A549 (cell line): ENCODE results near the gene DGKH. TPM values are rescaled to one million over a fixed set of nuclear protein-coding genes. Genes with fewer than 3 reads are reported as not detected.

ENCODE experiments used
- ATAC-seq, 2 experiments: fragments of 200-7000 bp in 1 of 2; fragments of >200 bp in 1 of 2; cut with Nextera tagmentation in 1 of 2; cut with Tn5 transposase in 1 of 2; 3 replicates each; pipeline versions ENCODE4 v1.8.0 to v1.9.1; 2018 to 2020; ENCODE audit warnings: mild to moderate bottlenecking in 1 of 2, moderate library complexity in 1 of 2
- CTCF ChIA-PET: fragments of 300-600 bp; sonication (Branson Sonifier 250); formaldehyde crosslinking; extraction: SDS; loops from one replicate; lab custom pipeline; 2021; ENCODE audit warnings: antibody characterized with exemption, inconsistent platforms; lab: Yijun Ruan, JAX
- POLR2A ChIA-PET: fragments of 350-600 bp; formaldehyde crosslinking; extraction: SDS; loops from one replicate; lab custom pipeline; 2021; ENCODE audit warnings: antibody characterized with exemption, inconsistent platforms; lab: Yijun Ruan, JAX
- DNase-seq, 2 experiments: peaks; one replicate each; pipeline versions ENCODE4 v3.0.0 to v3.0.0-alpha.2; 2011 to 2016; ENCODE audit warnings: low read depth in 1 of 2, low spot score in 1 of 2
- FAIRE-seq: peaks from 2 replicates; lab custom pipeline; 2011; peaks lifted over from hg19 to GRCh38; lab: Jason Lieb, UNC
- H3K27ac ChIP-seq, 2 experiments: fragments of >200 bp; sonication (Bioruptor Twin); formaldehyde crosslinking; 3 replicates each; pipeline ENCODE4 v1.5.1; 2016 to 2017
- H3K4me1 ChIP-seq: fragments of >200 bp; sonication (Bioruptor Twin); formaldehyde crosslinking; 3 replicates; pipeline ENCODE4 v1.6.1; 2016
- H3K4me2 ChIP-seq: fragments of >200 bp; sonication (Bioruptor Twin); formaldehyde crosslinking; 3 replicates; pipeline ENCODE4 v1.6.1; 2016
- H3K4me3 ChIP-seq: fragments of >200 bp; sonication (Bioruptor Twin); formaldehyde crosslinking; 3 replicates; pipeline ENCODE4 v1.5.1; 2016
- H3K9me3 ChIP-seq: fragments of >200 bp; sonication (Bioruptor Twin); formaldehyde crosslinking; 3 replicates; pipeline ENCODE4 v1.6.1; 2016
- CBX8 ChIP-seq: fragments of 200-600 bp; sonication (generic); IDR thresholded peaks from 2 replicates; pipeline ENCODE4 v1.6.1; 2016
- CEBPB ChIP-seq, 2 experiments: fragments of >200 bp in 1 of 2; sonication (Bioruptor Twin) in 1 of 2; formaldehyde crosslinking in 1 of 2; IDR thresholded peaks; 2 replicates each; pipeline ENCODE4 v1.6.1; 2012 to 2016
- CHD2 ChIP-seq: fragments of 150-350 bp; IDR thresholded peaks from 2 replicates; pipeline ENCODE4 v1.6.1; 2014; ENCODE audit warnings: low read length; ENCODE audit not compliant: partially characterized antibody
- CHD4 ChIP-seq: fragments of 200-600 bp; sonication (generic); IDR thresholded peaks from 2 replicates; pipeline ENCODE4 v1.6.1; 2016; ENCODE audit warnings: antibody characterized with exemption, mild to moderate bottlenecking, borderline replicate concordance
- EHMT2 ChIP-seq: fragments of 200-600 bp; sonication (generic); IDR thresholded peaks from 2 replicates; pipeline ENCODE4 v1.6.1; 2016; ENCODE audit warnings: antibody characterized with exemption, low read depth, mild to moderate bottlenecking, moderate library complexity
- FOSB ChIP-seq: fragments of 250-450 bp; sonication (Bioruptor Pico); IDR thresholded peaks from 2 replicates; pipeline ENCODE4 v1.5.0; 2020; ENCODE audit warnings: mild to moderate bottlenecking, moderate library complexity
- FOSL2 ChIP-seq, 2 experiments: fragments of 450-650 bp in 1 of 2; fragments of >200 bp in 1 of 2; sonication (Bioruptor Twin) in 1 of 2; formaldehyde crosslinking; IDR thresholded peaks; 2 replicates each; pipeline versions ENCODE4 v1.5.0 to v1.6.1; 2016 to 2020; ENCODE audit warnings: mild to moderate bottlenecking in 1 of 2, moderate library complexity in 1 of 2
- FOXS1 ChIP-seq: fragments of 250-450 bp; sonication (Bioruptor Pico); IDR thresholded peaks from 2 replicates; pipeline ENCODE4 v1.5.0; 2020; ENCODE audit warnings: mild to moderate bottlenecking, moderate library complexity
- HES2 ChIP-seq: fragments of >200 bp; sonication (Bioruptor Twin); formaldehyde crosslinking; IDR thresholded peaks from 2 replicates; pipeline ENCODE4 v1.6.1; 2016
- HOXA7 ChIP-seq: fragments of 250-450 bp; sonication (Bioruptor Pico); IDR thresholded peaks from 2 replicates; pipeline ENCODE4 v1.5.0; 2020; ENCODE audit warnings: mild to moderate bottlenecking, moderate library complexity
- HOXB13 ChIP-seq: fragments of 250-450 bp; sonication (Bioruptor Pico); IDR thresholded peaks from 2 replicates; pipeline ENCODE4 v1.5.0; 2020; ENCODE audit warnings: low read depth, mild to moderate bottlenecking, moderate library complexity
- JUN ChIP-seq, 2 experiments: fragments of >200 bp; sonication (Bioruptor Twin); formaldehyde crosslinking; IDR thresholded peaks; 2 replicates in 1 of 2; 3 replicates in 1 of 2; pipeline ENCODE4 v1.6.1; 2016 to 2017
- KDM1A ChIP-seq: fragments of 200-600 bp; sonication (generic); IDR thresholded peaks from 2 replicates; pipeline ENCODE4 v1.6.1; 2016; ENCODE audit warnings: low read depth, mild to moderate bottlenecking
- MAFK ChIP-seq: fragments of 450-650 bp; IDR thresholded peaks from 2 replicates; pipeline ENCODE4 v1.6.1; 2014; ENCODE audit not compliant: partially characterized antibody
- POLR2AphosphoS2 ChIP-seq: conservative IDR thresholded peaks from 2 replicates; pipeline ENCODE4 v1.6.1; 2012; ENCODE audit warnings: low read length, improper control_type of control experiment, inconsistent platforms
- RARB ChIP-seq: fragments of 250-450 bp; sonication (Bioruptor Pico); IDR thresholded peaks from 2 replicates; pipeline ENCODE4 v1.8.0; 2021; ENCODE audit warnings: mild to moderate bottlenecking, moderate library complexity
- SMC3 ChIP-seq: fragments of >200 bp; sonication (Bioruptor Twin); formaldehyde crosslinking; IDR thresholded peaks from 3 replicates; pipeline ENCODE4 v1.6.1; 2018; ENCODE audit warnings: inconsistent platforms
- SREBF2 ChIP-seq: fragments of 450-650 bp; IDR thresholded peaks from 2 replicates; pipeline ENCODE4 v1.6.1; 2014; ENCODE audit warnings: mild to moderate bottlenecking, moderate library complexity
- TP53 ChIP-seq: fragments of 250-450 bp; sonication (Bioruptor Pico); IDR thresholded peaks from 2 replicates; pipeline ENCODE4 v1.5.0; 2021; ENCODE audit warnings: mild to moderate bottlenecking, moderate library complexity
- ZC3H11A ChIP-seq: fragments of 450-650 bp; IDR thresholded peaks from 2 replicates; pipeline ENCODE4 v1.6.1; 2014; ENCODE audit warnings: antibody characterized with exemption, mild to moderate bottlenecking
- ZFP36 ChIP-seq: fragments of 450-650 bp; IDR thresholded peaks from 2 replicates; pipeline ENCODE4 v1.6.1; 2014; ENCODE audit warnings: borderline replicate concordance; ENCODE audit not compliant: partially characterized antibody
- ZNF302 ChIP-seq: fragments of 250-450 bp; sonication (Bioruptor Pico); IDR thresholded peaks from 2 replicates; pipeline ENCODE4 v1.9.0; 2021; ENCODE audit warnings: inconsistent platforms, mild to moderate bottlenecking, moderate library complexity
- ZSCAN20 ChIP-seq: fragments of 250-450 bp; sonication (Bioruptor Pico); IDR thresholded peaks from 2 replicates; pipeline ENCODE4 v1.8.0; 2022; ENCODE audit warnings: mild to moderate bottlenecking, moderate library complexity
- WGBS: methylation state at CpG from one replicate; pipeline ENCODE4 v1.1.6; 2017; ENCODE audit errors: missing lambda C conversion rate; 5-methylcytosine and 5-hydroxymethylcytosine counted together
- polyA plus RNA-seq, 4 experiments: library from polyadenylated mRNA; depleted of rRNA in 3 of 4; stranded (reverse); fragments of >200 nt; fragmentation: RNase III in 1 of 4; extraction: RNeasy Plus Mini Kit Qiagen cat#74134 plus additional on column Dnase treatment in 1 of 4; gene quantifications; 2 replicates in 3 of 4; 3 replicates in 1 of 4; pipeline ENCODE4 v1.2.3, GENCODE V29; 2011 to 2017
- TF ChIP-seq, protein P1 (sequence below): fragments of 200-600 bp; sonication (generic); IDR thresholded peaks from 2 replicates; pipeline ENCODE4 v1.6.1; 2016; ENCODE audit warnings: antibody characterized with exemption, mild to moderate bottlenecking, moderate library complexity
- TF ChIP-seq, protein P2 (sequence below): fragments of 250-450 bp; sonication (Bioruptor Pico); IDR thresholded peaks from 2 replicates; pipeline ENCODE4 v1.5.0; 2021; ENCODE audit warnings: mild to moderate bottlenecking, moderate library complexity, borderline replicate concordance

DGKH gene
- polyA plus RNA-seq, 2 of the 4 experiments (the other 2 are of a cell fraction), result 3.8 to 6.7 TPM

GRCh38 chr13:42112864-42113263 is 64.4 kb downstream of the DGKH start (continued):
- TF ChIP-seq JUN (IDR thresholded peaks at IDR 0.05) (no peak), CBX8 (no peak)
- TF ChIP-seq, all 56 proteins: peak for 0

GRCh38 chr13:42113478-42113877 is 65.0 kb downstream of the DGKH start:
- Histone ChIP-seq H3K9me3 (no peaks in the 10 kb centered on the region), H3K4me2 (no peak overlapping the region), H3K4me1 (peaks cover 8% of the 10 kb centered on the region), H3K4me3 (no peak overlapping the region), H3K27ac (no peak overlapping the region)
- WGBS, result 87% methylated on average over 5 of the region's 5 CpGs
- ATAC-seq (no peak), FAIRE-seq (no peak), DNase-seq (no peak)
- ChIA-PET POLR2A (no interaction called here), CTCF (interaction anchor here (0.6 to 1.3 kb wide), 2 partner anchors 65 to 174 kb away, joined by 3 to 5 read pairs; partner anchors contain the start of gene DGKH)
- TF ChIP-seq TP53 (CRISPR knock-in tag) (no peak), HOXB13 (no peak), ZC3H11A (no peak), CHD2 (no peak), ZSCAN20 (CRISPR knock-in tag) (no peak), ZNF302 (CRISPR knock-in tag) (no peak), SMC3 (no peak), SREBF2 (no peak), RARB (CRISPR knock-in tag) (no peak), EHMT2 (no peak), JUN (IDR thresholded peaks at IDR 0.05) (no peak), CBX8 (no peak), HOXA7 (CRISPR knock-in tag) (no peak), FOSB (CRISPR knock-in tag) (no peak)
- TF ChIP-seq, protein P1, sequence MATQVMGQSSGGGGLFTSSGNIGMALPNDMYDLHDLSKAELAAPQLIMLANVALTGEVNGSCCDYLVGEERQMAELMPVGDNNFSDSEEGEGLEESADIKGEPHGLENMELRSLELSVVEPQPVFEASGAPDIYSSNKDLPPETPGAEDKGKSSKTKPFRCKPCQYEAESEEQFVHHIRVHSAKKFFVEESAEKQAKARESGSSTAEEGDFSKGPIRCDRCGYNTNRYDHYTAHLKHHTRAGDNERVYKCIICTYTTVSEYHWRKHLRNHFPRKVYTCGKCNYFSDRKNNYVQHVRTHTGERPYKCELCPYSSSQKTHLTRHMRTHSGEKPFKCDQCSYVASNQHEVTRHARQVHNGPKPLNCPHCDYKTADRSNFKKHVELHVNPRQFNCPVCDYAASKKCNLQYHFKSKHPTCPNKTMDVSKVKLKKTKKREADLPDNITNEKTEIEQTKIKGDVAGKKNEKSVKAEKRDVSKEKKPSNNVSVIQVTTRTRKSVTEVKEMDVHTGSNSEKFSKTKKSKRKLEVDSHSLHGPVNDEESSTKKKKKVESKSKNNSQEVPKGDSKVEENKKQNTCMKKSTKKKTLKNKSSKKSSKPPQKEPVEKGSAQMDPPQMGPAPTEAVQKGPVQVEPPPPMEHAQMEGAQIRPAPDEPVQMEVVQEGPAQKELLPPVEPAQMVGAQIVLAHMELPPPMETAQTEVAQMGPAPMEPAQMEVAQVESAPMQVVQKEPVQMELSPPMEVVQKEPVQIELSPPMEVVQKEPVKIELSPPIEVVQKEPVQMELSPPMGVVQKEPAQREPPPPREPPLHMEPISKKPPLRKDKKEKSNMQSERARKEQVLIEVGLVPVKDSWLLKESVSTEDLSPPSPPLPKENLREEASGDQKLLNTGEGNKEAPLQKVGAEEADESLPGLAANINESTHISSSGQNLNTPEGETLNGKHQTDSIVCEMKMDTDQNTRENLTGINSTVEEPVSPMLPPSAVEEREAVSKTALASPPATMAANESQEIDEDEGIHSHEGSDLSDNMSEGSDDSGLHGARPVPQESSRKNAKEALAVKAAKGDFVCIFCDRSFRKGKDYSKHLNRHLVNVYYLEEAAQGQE, result no peak

DNA sequence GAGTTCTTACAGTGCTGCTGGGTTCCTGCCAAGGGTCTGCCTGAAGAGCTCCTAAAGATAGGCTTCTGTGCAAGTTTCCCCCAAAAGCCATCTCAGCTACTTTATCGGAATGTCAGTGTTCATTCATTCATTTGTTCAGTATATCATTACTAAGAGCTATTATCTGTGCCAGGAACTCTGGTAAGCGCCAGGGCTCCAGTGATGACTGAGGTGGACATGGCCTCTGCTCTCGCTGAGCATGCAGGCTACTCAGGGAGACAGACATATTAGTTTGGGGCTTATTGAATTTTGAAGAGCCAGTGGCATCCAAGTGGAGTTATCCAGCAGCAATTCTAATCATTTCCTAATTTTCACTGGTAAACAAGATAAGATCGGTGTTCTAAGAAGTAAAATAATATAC is 65.8 kb downstream of the DGKH start:
- peaks cover 9% of the 10 kb centered on the region for H3K4me1 ChIP-seq
- CTCF ChIA-PET, result no interaction called here
- POLR2A ChIA-PET, result no interaction called here
- H3K9me3 ChIP-seq, result no peaks in the 10 kb centered on the region
- no peak for ATAC-seq
- no peak for FAIRE-seq
- no peak overlapping the region for H3K27ac ChIP-seq
- TF ChIP-seq SREBF2 (no peak), KDM1A (no peak), FOSL2 (IDR thresholded peaks at IDR 0.05) (no peak), FOSL2 (CRISPR knock-in tag; IDR thresholded peaks at IDR 0.05) (no peak), TP53 (CRISPR knock-in tag) (no peak), SMC3 (no peak), CHD4 (no peak), ZFP36 (no peak), MAFK (no peak), FOXS1 (CRISPR knock-in tag) (no peak), FOSB (CRISPR knock-in tag) (no peak), ZNF302 (CRISPR knock-in tag) (no peak), HES2 (no peak), HOXB13 (no peak), CEBPB (IDR thresholded peaks at IDR 0.05) (no peak), ZC3H11A (no peak), ZSCAN20 (CRISPR knock-in tag) (no peak), POLR2AphosphoS2 (no peak)
- TF ChIP-seq, protein P2, sequence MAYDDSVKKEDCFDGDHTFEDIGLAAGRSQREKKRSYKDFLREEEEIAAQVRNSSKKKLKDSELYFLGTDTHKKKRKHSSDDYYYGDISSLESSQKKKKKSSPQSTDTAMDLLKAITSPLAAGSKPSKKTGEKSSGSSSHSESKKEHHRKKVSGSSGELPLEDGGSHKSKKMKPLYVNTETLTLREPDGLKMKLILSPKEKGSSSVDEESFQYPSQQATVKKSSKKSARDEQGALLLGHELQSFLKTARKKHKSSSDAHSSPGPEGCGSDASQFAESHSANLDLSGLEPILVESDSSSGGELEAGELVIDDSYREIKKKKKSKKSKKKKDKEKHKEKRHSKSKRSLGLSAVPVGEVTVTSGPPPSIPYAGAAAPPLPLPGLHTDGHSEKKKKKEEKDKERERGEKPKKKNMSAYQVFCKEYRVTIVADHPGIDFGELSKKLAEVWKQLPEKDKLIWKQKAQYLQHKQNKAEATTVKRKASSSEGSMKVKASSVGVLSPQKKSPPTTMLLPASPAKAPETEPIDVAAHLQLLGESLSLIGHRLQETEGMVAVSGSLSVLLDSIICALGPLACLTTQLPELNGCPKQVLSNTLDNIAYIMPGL (CRISPR knock-in tag), result no peak
- 66% methylated on average over 4 of the region's 4 CpGs for WGBS
- no peak for DNase-seq
- H3K4me2 ChIP-seq, result no peak overlapping the region
- H3K4me3 ChIP-seq, result no peak overlapping the region
